ENCODE measurements around the gene MRGPRX4. TPM values are rescaled to one million over a fixed set of nuclear protein-coding genes. Genes with fewer than 3 reads are reported as not detected.
"Not testable (repeated sequence)": the region's sequence is repeated elsewhere in the genome, so short reads cannot be mapped to it uniquely, and the experiment has no call there.

The MRGPRX4 gene
- total RNA-seq = not detected
- polyA plus RNA-seq = not detected
- long read RNA-seq, donor 1 = 0 reads
- long read RNA-seq, donor 2 = 0 reads

DNA sequence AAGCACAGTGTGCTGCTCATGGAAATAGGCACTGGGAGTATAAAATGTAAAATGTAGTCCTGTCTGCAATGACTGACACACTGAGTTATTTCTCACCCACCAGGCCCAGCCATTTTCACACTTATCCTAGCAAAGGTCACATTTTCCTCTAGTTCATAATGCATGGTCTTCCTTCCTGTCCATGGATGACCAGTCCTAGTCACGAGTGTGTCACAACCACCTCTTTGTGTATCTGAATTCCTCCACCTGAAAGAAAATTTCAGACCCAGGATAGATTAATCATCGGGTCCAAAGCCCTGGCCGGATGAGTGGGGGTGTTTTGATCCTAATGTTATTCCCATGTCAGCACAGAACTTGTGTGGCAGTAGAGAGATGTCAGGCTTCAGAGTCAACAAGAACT lies at the start of gene MRGPRX4:
Gene MRGPRX4 (plus strand): TSS at position 172 of the 400 bp plus-strand sequence. CDS start 420 bp downstream, outside the sequence.
- no peak within 1 kb of the TSS for H3K4me3 ChIP-seq
- TF ChIP-seq, protein P1, sequence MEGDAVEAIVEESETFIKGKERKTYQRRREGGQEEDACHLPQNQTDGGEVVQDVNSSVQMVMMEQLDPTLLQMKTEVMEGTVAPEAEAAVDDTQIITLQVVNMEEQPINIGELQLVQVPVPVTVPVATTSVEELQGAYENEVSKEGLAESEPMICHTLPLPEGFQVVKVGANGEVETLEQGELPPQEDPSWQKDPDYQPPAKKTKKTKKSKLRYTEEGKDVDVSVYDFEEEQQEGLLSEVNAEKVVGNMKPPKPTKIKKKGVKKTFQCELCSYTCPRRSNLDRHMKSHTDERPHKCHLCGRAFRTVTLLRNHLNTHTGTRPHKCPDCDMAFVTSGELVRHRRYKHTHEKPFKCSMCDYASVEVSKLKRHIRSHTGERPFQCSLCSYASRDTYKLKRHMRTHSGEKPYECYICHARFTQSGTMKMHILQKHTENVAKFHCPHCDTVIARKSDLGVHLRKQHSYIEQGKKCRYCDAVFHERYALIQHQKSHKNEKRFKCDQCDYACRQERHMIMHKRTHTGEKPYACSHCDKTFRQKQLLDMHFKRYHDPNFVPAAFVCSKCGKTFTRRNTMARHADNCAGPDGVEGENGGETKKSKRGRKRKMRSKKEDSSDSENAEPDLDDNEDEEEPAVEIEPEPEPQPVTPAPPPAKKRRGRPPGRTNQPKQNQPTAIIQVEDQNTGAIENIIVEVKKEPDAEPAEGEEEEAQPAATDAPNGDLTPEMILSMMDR (IDR thresholded peaks at IDR 0.05 in 8 of 11, conservative IDR thresholded peaks at IDR 0.05 in 3 of 11) = no peak
- H3K9me3 ChIP-seq = no peaks in the 10 kb centered on the region
- H3K36me3 ChIP-seq = no peaks in the 10 kb centered on the region
- intact Hi-C loops (cut with DNase I; ENCODE audit: low total_unique reads) = no loop called here
- 70 to 83% (median 80%) methylated on average over 3 of the region's 3 CpGs for WGBS, 5 donors
- H3K4me1 ChIP-seq = no peaks in the 10 kb centered on the region
- no peak within 1 kb of the TSS for H3K27ac ChIP-seq
- DNase-seq = no peak
- H3K27me3 ChIP-seq (replicated peaks in 1 of 7) = peaks cover 0 to 10% (median 0%) of the 10 kb centered on the region in 7 donors

DNA sequence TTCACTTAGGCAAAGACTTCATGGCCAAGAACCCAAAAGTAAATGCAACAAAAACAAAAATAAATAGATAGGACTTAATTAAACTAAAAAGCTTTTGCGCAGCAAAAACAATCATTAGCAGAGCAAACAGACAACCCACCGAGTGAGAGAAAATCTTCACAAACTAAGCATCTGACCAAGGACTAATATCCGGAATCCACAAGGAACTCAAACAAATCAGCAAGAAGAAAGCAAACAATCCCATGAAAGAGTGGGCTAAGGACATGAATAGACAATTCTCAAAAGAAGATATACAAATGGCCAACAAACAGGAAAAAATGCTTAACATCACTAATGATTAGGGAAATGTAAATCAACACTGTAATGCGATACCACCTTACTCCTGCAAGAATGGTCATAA lies 41.5 kb upstream of the MRGPRX4 start:
- WGBS, 5 donors = 89 to 98% (median 94%) methylated on average over 4 of the region's 4 CpGs
- intact Hi-C loops (cut with DNase I; ENCODE audit: low total_unique reads); H3K27ac ChIP-seq; H3K9me3 ChIP-seq; H3K4me1 ChIP-seq; H3K36me3 ChIP-seq; DNase-seq; H3K4me3 ChIP-seq: not testable (repeated sequence)
- peaks cover 0 to 28% (median 6%) of the 10 kb centered on the region in 7 donors for H3K27me3 ChIP-seq (replicated peaks in 1 of 7)

DNA sequence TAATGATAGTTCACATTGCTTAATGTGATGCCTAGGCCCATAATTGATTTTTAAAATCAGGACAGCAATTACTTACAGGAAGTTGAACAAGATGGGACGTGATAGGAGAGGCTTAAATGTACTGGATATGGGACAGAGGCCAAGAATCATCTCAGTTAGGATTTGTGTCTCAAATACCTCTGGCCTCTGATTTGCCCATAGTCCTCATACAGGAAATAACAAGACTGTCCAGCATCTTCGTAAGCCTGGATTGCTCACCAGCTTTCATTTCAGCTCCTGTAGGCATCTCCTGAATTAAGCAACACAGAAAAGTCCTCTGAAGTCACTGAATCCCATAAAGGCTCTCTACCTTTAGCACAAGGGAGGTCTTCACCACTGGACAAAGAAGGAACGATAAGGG lies 40.3 kb upstream of the MRGPRX4 start, which contains the start of gene MRGPRX3:
Gene MRGPRX3 (plus strand): TSS at position 231 of the 400 bp plus-strand sequence. CDS start 4,632 bp downstream, outside the sequence.
- TF ChIP-seq POLR2A (IDR thresholded peaks at IDR 0.05) = no peak
- TF ChIP-seq, protein P1 (IDR thresholded peaks at IDR 0.05 in 8 of 11, conservative IDR thresholded peaks at IDR 0.05 in 3 of 11) = no peak
- no peak for TF ChIP-seq POLR2AphosphoS5 (IDR thresholded peaks at IDR 0.05)
- Histone ChIP-seq H3K9me3 (no peaks in the 10 kb centered on the region), H3K4me3 (no peak within 1 kb of the TSS), H3K36me3 (no peaks in the 10 kb centered on the region), H3K4me1 (no peaks in the 10 kb centered on the region), H3K27me3 (replicated peaks in 1 of 7) (peaks cover 0 to 27% (median 6%) of the 10 kb centered on the region in 7 donors), H3K27ac (no peak within 1 kb of the TSS)
- no peak for DNase-seq
- 59 to 74% (median 66%) methylated on average over 3 of the region's 3 CpGs for WGBS, 5 donors
- intact Hi-C loops (cut with DNase I; ENCODE audit: low total_unique reads) = no loop called here

GRCh38 chr11:18135308-18135707 lies 37.3 kb upstream of the MRGPRX4 start:
- Histone ChIP-seq H3K9me3 (no peaks in the 10 kb centered on the region), H3K27ac (no peak overlapping the region), H3K4me3 (no peak overlapping the region), H3K27me3 (replicated peaks in 1 of 7) (peaks cover 0 to 5% (median 0%) of the 10 kb centered on the region in 7 donors), H3K4me1 (no peaks in the 10 kb centered on the region), H3K36me3 (no peaks in the 10 kb centered on the region)
- TF ChIP-seq, protein P1 (IDR thresholded peaks at IDR 0.05 in 8 of 11, conservative IDR thresholded peaks at IDR 0.05 in 3 of 11) = no peak
- TF ChIP-seq POLR2AphosphoS5 (IDR thresholded peaks at IDR 0.05) (no peak), POLR2A (IDR thresholded peaks at IDR 0.05) (no peak)
- DNase-seq = no peak
- 45 to 54% (median 48%) methylated on average over 2 of the region's 2 CpGs for WGBS, 5 donors
- intact Hi-C loops (cut with DNase I; ENCODE audit: low total_unique reads) = no loop called here

Measured in spleen (tissue), 13 donors.